CD1c-positive myeloid dendritic cell (primary cell): ENCODE measurements around the gene TEX13B.
A peak's percentile ranks its signal among the peaks of the same experiment; 100 is the strongest.
"Not testable (repeated sequence)": the region's sequence is repeated elsewhere in the genome, so short reads cannot be mapped to it uniquely, and the experiment has no call there.

Experiments used
- DNase-seq: peaks from one replicate; pipeline ENCODE4 v3.0.0-alpha.2; 2016; ENCODE audit errors: extremely low spot score

Gene TEX13B, protein sequence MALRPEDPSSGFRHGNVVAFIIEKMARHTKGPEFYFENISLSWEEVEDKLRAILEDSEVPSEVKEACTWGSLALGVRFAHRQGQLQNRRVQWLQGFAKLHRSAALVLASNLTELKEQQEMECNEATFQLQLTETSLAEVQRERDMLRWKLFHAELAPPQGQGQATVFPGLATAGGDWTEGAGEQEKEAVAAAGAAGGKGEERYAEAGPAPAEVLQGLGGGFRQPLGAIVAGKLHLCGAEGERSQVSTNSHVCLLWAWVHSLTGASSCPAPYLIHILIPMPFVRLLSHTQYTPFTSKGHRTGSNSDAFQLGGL

DNA sequence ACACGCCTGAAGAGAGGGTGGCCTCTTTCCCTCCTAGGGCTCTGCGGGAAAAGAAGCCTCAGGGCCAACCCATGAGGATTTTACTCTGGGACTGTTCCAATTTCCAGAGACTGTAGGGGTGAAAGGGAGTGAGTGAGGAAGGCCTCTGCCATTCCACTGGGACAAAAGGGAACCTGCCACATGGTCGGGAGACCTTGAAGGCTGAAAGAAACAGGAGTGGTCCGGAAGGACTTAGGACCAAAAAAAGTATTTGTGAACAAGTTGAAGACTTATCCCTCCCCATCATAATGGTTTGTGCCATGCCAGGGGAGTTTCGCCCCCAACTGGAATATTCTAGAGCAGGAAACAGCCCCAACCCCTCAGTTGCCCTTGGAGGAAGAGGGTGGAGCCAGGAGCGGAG, at the start of gene TEX13B:
TEX13B (minus strand) TSS at position 15 of the 400 bp plus-strand sequence. CDS start 243 bp downstream, outside the sequence.
- no peak for DNase-seq

DNA sequence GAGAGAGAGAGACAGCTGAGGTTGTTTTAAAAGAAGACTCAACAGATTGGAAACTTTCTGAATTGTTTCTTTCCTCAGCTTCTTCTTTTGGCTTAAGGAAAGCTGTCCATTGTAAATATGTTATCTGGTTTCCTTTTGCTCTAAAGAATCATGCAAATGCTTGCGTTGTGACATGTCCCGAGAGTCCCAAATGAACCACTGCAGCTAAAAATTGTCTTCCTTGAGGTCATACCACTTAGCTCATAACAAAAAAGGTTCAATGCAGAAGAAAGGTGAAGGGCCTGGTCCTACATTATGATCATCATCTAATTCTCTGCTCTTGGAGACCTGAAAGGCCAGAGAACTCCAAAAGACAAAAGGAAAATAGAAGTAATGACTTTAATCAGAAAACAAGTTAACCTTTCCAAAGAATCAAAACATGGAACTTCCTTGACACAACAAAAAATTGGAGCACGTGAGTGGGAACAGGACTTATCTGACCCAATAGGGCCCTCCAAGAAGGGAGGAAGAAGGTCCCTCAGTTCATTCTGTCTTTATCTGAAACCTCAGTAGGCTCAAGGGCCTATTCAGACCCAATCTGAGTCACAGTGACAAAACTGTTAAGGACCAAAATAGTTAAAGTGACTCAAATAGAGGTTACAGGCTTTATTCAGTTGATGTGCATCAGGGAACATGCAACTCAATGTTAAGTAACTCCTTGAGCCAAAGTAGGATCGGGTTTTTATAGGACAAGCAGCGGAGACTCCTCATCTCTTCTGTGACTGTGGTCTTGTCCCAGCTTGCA, 48.0 kb upstream of the TEX13B start:
- DNase-seq: no peak

DNA sequence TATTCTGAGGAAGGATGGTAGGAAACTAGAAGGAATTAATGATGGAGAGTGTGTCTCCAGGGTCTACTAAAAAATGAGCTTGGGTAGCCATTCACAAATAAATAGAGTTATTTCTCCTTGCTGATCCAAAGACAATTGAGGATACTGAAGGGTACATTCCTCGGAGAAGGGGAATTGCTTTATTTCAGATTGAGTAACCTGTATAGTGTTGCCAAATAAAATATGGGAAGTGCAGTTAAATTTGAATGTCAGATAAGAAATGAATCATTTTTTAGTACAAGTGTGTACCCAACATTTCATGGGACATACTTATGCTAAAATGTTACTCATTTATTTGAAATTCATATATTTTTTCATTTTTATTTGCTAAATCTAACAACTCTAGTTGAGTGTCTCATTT, 46.7 kb upstream of the TEX13B start:
- peak; percentile 24 for DNase-seq

DNA sequence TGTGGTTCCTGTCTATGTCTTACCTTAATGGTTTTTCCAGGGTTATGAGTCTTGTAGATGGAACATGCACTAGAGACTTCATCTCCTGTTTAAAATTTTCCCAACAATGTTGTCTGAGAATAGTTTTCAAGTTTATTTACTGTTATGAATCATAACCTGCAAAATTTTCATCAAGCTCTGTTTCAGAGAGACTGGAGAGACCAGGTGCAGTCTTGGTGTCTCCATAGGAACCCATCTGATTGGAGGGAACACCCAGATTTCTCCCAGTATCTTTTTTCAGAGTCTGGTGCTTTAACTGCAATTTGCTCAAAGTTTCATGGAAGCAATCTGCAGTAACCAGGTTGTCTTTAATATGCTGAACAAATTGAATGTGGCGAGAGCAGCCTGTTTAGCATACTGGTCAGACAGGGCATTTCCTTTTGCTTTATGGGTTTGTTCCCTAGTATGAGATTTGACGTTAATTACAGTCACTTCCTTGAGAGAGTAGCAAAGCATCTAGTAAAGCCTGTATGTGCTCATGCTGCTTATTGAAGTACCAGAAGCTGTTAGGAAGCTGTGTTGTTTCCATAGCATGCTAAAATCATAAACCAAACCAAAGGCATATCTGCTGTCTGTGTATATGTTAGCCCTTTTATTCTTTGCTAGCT, 43.9 kb upstream of the TEX13B start:
- DNase-seq: no peak

DNA sequence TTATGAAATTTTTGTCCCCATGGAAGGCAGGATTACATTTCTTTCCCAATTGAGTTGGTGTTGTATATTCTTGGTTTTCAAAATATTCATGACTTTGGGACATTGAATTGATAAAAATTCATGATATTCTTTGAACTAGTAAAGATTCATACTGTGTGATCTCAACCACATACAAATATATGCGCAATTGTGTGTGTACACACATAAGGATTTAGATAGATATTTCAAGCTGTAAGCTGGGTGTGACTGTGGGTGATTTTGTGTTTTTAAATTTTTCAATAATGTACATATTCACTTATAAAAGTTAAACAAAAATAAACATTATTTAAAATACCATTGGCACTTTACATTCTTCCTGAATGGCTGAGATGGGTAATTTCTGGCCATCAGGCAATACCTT, 43.2 kb upstream of the TEX13B start:
- DNase-seq: no peak

DNA sequence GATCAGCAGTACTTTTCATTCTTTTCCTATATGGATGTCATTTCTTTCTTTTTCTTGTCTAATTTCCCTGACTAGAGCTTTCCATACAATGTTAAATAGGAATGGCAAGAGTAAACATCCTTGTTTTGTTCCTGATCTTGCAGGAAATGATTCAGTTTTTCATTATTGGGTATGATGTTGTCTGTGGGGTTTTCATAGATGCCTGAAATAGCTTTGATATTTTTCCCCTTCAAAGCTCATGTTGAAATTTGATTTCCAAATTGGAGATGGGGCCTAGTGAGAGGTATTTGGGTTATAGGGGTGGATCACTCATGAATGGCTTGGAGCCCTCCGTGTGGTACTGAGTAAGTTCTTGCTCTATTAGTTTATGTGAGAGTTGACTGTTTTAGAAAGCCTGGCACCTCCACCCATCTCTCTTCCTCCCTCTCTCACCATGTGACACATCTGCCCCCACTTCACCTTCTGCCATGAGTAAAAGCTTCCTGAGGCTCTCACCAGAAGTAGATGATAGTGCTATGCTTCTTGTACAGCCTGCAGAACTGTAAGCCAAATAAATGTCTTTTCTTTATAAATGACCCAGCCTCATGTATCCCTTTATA, 40.4 kb upstream of the TEX13B start:
- DNase-seq: no peak

DNA sequence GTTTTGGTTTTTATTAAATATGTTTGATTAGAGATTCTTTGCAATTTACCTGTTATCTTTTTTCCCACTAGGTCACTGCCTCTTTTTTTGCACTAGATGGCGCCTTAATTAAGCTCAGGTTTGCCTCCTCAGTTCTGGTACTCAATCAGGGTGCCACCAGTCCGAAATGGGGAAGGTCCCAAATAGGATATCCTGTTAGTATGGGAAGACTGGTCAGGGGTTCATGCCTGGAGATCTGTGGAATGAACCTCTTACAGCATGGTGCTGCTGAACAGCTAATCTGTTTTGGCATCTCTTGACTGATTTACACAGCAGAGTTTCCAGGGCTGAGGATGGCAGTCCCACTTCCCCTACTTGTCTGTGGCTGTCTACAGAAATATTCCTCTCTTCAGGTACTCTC, 38.5 kb upstream of the TEX13B start:
- DNase-seq: peak; percentile 28

DNA sequence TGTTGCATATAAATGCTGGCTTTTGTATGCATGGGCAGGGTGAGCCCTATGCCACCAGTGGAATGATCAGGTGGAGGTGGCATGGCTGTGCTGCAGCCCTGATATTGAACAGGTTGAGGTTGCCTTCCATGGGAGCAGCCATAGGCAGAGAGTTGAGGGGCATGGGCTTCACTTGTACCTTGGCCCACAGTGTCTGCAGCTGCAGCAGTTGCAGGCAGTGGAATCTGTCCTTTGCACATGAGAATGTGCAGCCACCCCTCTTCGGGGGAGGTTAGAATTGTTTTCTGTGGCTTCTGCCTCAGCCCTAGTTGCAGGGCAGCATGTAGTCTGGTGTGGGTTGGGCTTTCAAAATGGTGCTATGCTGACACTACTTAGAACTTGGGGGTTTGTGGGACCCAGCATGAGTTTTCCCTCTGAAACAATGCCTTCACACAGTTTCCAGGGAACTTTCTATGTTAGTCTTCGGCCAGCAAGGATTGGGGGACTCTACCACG, 37.3 kb upstream of the TEX13B start:
- no peak for DNase-seq

DNA sequence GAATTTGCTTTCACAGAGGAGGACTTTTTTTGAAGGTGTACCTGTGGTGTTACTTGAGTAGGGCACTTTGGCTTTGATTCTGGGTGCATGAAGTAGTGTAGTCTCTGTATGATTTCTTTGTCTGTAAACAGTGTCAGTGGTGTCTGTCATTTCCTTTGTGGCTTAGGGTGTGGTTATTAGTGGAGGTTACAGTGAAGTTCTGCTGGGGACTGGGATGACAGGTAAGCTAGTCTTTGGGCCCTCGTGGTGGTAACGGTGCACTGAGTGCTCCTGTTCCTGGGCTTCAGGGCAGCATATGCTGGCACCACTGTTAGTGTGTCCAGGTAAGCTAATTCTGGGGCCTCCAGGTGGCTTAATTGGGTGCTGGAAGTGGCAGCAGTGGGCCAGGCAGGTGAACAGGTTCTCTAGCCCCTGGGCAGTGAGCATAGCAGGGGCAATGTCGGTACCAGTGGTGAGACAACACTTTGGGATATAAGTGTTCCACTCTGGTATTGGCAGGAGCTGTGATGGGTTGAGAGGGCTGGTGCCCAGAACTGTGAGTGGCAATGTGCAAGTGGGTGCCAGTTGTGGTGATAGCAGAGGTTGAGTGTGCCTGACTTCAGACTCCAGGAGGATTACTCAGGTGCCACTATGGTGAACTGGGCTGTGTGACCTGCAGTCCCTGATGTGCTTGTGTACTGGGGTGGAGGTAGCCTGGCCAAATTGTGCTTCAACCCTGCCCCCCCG, 36.6 kb upstream of the TEX13B start:
- peak; percentile 5 for DNase-seq

DNA sequence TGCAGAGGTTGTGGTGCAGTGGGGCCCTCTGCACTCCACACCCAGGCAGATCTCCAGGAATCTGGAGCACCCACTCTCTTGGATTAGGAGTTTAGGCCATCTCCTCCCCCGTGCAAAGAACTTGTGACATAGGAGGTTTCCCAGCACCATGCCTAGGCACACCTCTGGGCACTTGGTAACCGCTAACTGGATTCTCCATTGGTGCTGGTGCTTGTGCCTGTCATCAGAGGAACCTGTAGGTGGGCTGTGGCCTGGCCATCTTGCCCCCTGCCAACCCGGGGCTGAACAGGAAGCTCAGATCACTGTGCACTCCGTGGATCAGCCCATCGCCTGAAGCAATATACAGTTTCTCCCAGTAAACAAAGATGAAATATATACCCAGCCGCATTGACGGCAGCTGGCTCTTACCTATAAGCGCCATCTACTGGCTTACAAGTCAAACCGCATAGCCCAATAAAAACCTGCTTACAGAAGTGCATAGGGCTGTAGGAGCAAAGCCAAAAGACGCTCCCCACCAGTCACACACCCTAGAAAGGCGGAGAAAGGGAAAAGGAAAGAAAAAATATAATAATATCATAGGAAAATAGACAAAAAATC, 19.1 kb upstream of the TEX13B start:
- peak; percentile 32 for DNase-seq

DNA sequence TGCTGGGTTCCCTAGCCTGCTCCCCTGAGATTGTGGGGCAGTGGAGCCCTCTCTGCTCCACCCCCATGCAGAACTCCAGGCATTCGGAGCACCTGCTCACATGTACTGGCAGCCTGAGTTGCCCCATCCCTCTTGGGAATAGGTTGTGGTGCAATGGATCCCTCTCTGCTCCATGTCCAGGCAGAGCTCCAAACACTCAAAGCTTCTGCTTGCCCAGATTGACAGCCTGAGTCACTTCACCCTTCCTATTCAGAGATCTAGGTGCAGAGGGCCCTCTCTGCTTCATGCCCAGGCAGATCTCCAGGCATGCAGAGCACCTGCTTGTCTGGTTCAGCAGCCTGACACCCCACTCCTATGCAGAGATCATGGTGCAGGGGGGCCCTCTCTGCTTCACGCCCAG, 18.6 kb upstream of the TEX13B start:
- DNase-seq: no peak

DNA sequence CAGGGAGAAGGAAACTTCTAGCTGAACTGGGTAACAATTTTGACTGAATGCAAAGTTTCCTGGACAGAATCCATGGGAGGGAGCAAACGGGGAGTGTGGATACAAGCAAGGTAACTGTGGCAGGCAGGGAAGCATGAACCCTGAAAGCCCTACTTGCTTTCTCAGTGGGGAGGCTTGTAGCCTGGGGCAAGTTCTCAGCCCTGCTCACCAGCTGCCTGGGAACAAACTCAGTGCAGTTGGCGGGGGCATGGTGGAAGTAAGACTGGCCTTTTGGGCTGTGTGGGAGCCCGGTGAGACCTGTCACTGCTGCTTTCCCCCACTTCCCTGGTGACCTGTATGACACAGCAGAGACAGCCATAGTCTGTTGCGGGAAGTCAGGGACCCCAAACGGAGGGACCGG, 14.0 kb upstream of the TEX13B start:
- no peak for DNase-seq

DNA sequence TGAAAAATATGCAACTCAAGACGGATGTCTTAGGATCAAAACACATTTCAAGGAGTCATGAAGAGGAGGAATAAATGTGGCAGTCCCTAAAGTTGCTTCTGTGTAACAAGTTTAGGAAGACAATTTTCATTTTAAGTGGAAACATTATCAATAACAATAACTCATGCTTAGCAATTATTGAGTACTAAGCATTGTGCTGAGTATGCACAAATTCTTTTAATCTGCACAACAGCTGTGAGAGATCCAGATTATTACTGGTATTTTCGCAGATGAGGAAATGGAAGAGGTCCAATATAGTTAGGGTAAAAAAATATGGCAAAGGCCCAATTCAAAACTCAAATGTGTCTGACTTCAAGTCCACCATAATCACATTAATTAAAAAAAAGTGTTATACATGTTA, 2.9 kb upstream of the TEX13B start:
- no peak for DNase-seq

DNA sequence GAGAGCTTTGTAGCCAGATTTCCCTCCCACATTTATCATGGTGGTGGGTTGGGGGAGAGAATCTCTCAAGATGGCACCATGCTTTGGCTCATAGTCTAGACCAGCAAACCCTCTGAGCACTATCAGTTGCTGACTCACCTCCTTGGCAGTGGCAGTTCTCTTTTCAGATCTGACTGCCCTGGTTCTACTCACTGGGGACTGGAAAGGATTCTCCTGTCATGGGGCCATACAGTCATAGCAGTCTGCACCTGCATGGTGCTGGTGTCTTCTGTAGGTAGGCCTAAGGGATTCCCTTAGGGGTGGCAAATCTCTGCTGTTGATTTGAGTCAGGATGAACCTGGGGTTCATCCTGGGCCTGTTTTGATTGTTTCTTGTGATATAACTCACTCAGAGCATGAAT, 2.6 kb downstream of the TEX13B start:
- DNase-seq: no peak

DNA sequence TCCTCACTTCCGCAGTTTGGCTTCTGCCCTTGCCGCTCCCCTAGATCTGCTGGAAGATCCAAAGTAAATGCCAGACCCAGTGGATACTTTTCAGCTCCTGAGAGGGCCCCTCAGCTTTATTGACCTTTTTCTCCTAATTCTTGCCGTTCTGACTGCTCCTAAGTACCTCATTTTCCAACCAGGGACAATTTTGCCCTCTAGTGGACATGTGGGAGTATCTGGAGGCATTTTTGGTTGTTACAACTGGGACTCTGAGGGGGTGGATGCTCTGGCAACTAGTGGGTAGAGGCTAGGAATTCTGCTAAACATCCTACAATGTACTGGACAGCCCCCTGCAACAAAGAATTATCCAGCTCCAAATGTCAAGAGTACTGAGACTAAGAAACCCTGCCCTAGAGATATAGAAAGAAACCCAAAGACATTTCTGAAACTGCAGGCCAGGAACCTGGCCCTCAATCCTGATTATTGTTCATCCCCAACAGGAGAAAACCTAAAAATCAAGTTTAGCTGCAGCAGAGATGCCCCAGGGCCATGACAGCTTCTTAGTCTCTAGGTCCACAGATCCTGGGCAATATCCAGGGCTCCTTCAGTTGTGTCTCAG, 3.4 kb downstream of the TEX13B start:
- peak; percentile 4 for DNase-seq

DNA sequence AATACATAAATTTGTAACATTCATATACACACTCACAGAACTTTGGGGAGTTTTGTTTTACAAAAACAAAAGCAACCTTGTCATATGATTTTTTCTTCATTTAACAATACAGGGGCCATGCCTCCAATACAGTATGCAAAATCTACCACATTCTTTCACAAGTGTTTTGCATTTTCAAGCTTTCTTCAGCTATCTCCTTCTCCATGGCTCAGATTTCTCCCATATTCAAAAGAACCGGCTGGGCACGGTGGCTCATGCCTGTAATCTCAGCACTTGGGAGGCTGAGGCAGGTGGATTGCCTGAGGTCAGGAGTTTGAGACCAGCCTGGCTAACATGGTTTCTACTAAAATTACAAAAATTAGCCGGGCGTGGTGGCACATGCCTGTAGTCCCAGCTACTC, 4.1 kb downstream of the TEX13B start:
- DNase-seq: no peak

DNA sequence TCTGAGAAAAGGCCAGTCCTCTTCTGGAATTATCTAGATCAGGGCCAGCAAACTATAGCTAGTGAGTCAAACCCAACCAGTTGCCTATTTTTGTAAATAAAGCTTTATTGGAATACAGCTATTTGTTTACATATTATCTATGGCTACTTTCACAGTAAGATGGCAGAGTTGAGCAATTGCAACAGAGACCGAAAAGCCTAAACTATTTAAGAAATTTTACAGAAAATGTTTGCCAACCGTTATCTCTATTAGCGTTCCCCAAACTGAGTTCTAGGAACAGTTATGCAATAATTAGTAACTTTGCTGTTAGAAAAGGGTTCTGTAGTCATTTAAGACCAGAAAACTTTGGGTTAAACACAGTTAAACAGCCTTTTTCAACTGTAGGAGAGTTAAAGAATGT, 10.5 kb downstream of the TEX13B start:
- no peak for DNase-seq

DNA sequence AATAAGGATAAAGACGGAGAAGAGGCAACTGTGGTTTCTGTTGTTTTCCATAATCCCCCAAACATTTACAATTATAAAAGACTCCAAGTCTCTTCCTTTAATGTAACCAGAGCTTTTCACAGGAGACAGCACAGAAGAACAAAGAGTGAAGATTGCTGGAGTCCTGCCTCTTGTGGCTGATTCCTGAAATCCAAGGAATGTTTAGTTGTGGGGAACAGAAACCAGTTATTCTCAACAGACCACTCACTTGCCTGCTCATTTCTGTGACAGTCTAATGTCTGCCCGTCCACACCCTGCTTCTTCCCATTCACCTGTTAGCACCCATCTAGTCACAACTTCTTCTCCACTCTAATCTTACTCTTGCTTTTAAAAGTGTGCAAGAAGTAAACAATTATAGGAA, 12.1 kb downstream of the TEX13B start:
- no peak for DNase-seq

DNA sequence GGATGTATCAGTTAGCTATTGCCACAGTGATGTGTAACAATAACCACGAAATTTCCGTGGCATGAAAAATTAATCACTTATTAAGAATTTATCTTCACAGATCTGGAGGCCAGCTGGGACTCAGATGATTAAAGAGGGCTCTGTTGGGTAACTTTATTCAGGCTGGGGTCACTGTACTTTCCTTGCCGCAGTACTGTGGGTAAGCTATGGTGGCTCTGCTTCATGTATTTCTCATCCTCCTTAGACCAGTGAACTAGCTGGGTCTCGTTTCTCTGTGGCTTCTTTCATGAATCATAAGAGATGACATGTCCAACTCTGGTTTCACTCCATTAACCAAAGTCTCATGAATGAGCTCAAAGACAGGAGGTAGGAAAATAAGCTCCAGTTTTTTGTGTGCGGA, 13.5 kb downstream of the TEX13B start:
- DNase-seq: no peak

DNA sequence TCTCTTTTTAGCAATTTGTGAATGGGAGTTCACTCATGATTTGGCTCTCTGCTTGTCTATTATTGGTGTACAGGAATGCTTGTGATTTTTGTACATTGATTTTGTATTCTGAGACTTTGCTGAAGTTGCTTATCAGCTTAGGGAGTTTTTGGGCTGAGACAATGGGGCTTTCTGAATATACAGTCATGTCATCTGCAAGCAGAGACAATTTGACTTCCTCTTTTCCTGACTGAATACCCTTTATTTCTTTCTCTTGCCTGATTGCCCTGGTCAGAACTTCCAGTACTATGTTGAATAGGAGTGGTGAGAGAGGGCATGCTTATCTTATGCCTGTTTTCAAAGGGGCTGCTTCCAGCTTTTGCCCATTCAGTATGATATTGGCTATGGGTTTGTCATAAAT, 26.8 kb downstream of the TEX13B start:
- DNase-seq: not testable (repeated sequence)

DNA sequence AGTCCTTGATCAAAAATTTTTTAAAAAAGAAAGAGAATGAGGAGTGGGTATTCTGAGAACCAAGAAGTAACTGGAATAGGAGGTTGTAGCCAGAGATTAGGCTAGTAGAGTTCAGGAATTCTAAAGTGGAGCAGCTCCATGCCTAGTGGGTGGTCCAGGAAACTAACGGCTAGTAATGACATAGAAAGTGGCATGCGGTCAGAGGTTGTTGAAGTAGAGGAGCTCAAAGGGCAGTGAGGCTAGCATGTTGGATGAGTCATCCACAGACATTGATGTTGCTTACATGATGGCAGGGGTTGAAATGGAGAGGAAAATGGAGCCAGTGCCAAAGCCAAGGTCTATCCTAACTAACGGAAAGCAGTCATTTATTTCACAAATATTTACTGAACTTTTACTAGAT, 42.1 kb downstream of the TEX13B start:
- no peak for DNase-seq
